GM12872 (cell line): Measurements from ENCODE around the gene DGKG.

Experiments
- TF ChIP-seq, protein P1 (sequence below): IDR thresholded peaks from 3 replicates; pipeline ENCODE4 v1.5.1; 2011; ENCODE audit warnings: low read depth, mild to moderate bottlenecking, low read length, moderate library complexity; ENCODE audit not compliant: insufficient read depth

DGKG gene

DNA sequence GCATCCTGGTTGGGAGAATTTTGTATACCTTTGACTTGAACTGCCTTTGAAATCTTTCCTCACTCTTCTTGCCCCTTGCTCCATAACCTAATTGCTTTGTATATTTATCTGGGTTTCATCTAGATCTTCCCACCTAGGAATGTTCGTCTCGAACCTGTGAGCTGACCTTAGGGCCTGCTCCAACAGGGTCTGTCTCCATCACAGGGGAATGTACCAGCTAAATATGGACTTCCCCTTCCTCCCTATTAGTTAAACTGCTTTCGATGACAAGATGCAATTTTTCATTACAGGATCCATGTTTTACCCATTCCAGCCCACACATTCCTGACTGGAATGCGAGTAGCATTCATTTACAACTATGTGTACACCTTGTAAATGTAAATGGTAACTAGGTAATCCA lies 242.5 kb downstream of the DGKG start:
- TF ChIP-seq, protein P1, sequence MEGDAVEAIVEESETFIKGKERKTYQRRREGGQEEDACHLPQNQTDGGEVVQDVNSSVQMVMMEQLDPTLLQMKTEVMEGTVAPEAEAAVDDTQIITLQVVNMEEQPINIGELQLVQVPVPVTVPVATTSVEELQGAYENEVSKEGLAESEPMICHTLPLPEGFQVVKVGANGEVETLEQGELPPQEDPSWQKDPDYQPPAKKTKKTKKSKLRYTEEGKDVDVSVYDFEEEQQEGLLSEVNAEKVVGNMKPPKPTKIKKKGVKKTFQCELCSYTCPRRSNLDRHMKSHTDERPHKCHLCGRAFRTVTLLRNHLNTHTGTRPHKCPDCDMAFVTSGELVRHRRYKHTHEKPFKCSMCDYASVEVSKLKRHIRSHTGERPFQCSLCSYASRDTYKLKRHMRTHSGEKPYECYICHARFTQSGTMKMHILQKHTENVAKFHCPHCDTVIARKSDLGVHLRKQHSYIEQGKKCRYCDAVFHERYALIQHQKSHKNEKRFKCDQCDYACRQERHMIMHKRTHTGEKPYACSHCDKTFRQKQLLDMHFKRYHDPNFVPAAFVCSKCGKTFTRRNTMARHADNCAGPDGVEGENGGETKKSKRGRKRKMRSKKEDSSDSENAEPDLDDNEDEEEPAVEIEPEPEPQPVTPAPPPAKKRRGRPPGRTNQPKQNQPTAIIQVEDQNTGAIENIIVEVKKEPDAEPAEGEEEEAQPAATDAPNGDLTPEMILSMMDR: no peak

DNA sequence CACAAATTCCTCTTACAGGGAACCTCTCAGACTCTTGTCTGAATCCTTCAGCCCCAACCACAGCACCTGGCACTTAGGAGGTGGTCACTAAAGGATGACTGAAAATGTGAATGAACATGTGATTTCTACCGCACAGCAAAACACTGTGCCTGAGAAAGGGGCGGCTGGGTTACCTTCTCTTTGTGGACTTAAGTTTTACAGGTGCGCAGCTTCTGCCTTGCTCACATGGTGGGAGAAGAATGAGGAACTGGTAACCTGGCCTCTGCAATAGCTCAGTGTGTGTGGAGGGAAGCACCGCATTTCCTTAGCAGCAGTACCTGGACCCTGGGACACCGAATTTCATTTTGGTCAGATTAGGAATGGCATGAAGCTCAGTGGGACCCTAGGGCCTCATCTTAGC lies 243.3 kb downstream of the DGKG start:
- TF ChIP-seq, protein P1: no peak

DNA sequence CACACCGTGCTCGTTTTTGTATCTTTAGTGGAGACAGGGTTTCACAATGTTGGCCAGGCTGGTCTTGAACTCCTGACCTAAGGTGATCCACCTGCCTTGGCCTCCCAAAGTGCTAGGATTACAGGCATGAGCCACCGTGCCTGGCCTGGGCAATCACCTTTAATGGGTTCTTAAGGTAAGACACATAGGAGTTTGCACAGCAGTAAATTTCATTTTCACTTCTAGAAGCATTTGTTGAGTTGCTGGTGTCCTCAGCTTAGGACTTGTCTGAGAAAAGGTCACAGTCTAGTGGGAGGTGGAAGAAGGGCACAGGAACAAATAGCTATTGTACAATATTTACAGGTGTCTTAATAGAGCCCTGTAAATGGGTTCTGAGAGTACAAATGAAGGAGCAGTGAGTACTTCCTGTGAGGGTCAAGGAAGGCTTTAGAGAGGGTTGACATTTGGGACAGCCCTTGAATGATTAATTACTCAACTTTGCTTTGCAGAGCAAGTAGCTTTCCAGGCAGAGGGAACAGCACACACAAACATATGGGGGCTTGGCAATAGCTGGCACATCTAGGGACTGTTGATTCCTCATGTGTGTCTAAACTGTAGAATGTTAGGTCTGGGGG lies 244.4 kb downstream of the DGKG start:
- TF ChIP-seq, protein P1: no peak

DNA sequence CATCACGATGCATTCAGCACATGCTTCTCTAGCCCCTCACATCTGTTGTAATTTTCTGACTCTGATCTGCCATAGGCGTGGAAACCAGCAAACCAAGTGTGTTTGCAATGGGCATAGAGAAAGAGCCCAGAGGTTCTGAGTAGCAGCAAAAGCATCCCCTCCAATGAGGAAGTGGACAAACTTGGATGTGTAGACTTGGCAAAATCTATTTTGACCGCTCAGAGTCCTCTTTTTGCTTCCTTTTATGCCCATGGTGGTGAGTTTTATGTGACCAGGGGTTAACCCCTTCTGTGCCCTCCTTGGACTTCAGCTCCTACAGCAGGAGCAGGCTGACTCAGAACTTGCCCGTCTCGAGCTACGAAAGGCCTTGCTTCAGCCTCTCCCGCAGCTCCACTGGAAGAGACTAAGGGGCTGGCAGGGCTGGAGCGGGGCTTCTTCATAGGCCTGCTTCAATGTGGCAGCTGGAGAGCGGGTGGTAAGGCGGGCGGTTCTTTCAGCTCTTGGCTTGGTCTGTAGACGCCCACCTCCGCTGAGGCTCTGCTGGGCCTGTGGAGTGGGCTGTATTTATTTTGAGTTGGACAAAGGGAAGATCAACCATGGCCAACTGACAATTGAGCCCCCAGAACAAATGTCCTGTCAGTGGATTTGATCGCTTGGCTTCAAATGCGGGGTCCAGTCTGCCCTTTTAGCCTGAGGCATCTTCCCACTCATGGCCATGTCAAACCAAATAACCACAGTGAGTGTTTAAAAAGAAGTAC lies 246.6 kb downstream of the DGKG start:
- TF ChIP-seq, protein P1: no peak

DNA sequence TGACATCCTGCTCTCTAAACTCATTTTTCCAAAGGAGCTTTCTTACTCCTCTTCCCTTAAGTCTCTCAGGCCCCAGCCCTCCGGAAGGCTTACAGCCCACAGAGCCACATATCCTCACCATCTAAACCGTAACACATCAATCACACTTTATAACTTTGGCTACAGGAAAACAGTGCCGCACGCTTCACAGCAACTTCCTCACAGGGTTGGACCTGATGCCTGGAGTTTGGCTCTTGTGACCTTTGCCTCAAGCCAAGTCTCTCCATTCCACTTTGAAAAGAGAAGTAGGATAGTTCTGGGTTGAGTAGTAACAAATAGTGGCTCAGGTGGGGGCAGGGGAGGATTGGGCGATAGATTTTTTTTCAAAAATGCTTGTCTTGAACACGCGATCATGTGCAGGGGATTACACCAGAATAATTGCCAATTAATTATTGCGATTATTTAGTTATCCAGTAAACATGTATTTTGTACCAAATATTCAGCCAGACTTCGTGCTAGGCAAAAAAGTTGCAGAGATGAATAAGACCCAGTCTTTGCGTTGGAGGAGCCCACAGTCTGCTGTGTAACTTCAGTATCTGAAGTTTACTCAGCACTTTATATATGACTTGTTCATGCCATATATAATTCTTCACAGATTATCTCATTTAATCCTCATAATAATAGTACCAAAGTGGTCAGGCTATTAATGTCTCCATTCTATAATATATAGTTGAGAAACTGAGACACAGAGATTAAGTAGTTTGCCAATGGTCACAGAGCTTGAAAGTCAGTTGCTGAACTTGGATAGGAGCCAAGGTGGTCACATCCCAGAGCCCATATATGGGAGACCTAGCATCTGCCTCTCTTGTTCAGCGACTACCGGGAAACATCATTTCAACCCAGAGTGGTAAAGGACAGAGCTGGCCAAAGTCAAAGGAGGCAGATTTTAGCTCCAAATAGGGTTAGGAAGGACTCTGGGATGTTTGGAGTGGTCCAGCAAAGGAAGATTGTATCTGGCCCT lies 250.8 kb downstream of the DGKG start:
- TF ChIP-seq, protein P1: no peak

DNA sequence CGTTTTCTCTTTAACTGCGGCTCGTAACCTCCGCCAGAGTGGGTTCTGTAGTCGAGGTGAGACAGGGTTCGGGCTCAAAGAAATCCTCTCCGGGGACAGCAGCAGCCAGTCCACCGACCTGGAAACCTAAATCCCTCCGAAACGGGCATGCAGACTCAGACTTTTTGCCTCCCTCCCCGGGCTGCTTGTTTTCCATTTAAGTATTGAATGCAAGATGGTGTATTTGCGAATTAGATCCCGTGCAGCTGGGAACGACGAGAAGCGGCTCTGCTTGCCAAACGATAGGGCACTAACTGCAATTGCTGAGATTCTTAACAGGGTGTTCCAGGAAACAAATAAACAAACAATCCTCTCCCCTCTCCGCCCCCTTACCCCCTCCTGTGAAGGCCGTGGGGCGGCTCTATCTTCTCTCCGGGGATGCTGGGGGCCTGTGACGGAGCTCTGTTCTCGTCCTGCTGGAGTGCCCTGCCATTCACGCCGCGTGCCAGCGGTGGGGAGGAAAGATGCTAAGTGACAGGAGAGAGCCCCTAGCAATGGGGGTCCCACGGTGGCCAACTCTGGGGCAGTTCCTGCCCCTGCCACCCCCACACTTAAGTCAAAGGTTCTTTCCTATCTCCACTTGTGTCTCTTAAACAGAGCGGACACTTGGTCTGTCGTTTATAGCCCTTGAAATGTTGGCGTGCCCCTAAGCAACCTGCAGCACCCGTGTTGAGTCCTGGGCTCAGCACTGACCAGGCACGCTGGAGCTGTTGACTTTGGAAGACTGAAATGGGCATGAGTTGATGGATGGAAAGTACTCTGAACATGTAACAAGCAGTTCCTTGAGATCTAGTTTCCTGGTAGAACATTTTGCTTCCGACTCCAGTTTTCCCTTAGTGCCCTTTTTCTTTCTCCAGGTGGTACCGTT lies 251.9 kb downstream of the DGKG start:
- TF ChIP-seq, protein P1: no peak
